Activated CD8-positive, alpha-beta T cell treated with anti-CD3 and anti-CD28 coated beads for 36 hours (primary cell): ENCODE measurements around the gene ASB16. TPM values are rescaled to one million over a fixed set of nuclear protein-coding genes. Genes with fewer than 3 reads are reported as not detected.
A peak's percentile ranks its signal among the peaks of the same experiment; 100 is the strongest.
"Not testable (repeated sequence)": the region's sequence is repeated elsewhere in the genome, so short reads cannot be mapped to it uniquely, and the experiment has no call there.

Source experiments
- ATAC-seq: fragments of 200-7000 bp; cut with Tn5 transposase; one replicate; pipeline ENCODE4 v1.10.0; 2021; ENCODE audit warnings: mild to moderate bottlenecking, moderate library complexity
- CTCF ChIA-PET: fragments of 350-600 bp; sonication (Branson Sonifier 250); formaldehyde crosslinking; loops from one replicate; lab custom pipeline; 2021; ENCODE audit warnings: antibody characterized with exemption; lab: Charles Lee
- POLR2A ChIA-PET: fragments of 350-600 bp; sonication (Branson Sonifier 250); formaldehyde crosslinking; loops from one replicate; lab custom pipeline; 2021; ENCODE audit warnings: antibody characterized with exemption; lab: Charles Lee
- DNase-seq: peaks from one replicate; pipeline ENCODE4 v3.0.0-alpha.2; 2020
- H3K27ac Mint-ChIP-seq: one replicate; pipeline ENCODE4 v1.8.0; 2021; ENCODE audit warnings: mild to moderate bottlenecking, mixed read lengths
- H3K27me3 Mint-ChIP-seq: one replicate; pipeline ENCODE4 v1.8.0; 2021; ENCODE audit warnings: mixed read lengths
- H3K36me3 Mint-ChIP-seq: one replicate; pipeline ENCODE4 v1.8.0; 2021; ENCODE audit warnings: low read depth, mixed read lengths
- H3K4me1 Mint-ChIP-seq: one replicate; pipeline ENCODE4 v1.8.0; 2021; ENCODE audit warnings: low read depth, mixed read lengths
- H3K4me3 Mint-ChIP-seq: one replicate; pipeline ENCODE4 v1.8.0; 2021; ENCODE audit warnings: mild to moderate bottlenecking, moderate library complexity, mixed read lengths
- H3K9me3 Mint-ChIP-seq: one replicate; pipeline ENCODE4 v1.8.0; 2021; ENCODE audit warnings: mixed read lengths
- intact Hi-C: fragments of 100-400 bp; cut with micrococcal nuclease; formaldehyde crosslinking; loops from one replicate; pipeline ENCODE4 v1.10.0; 2022
- total RNA-seq, 2 experiments: library from RNA; stranded (reverse); gene quantifications; one replicate each; pipeline ENCODE4 v1.2.3, GENCODE V29; 2021
- TF ChIP-seq, protein P1 (sequence below): fragments of 200-600 bp; IDR thresholded peaks from one replicate; pipeline ENCODE4 v1.8.0; 2022; ENCODE audit warnings: antibody characterized with exemption, mild to moderate bottlenecking

The ASB16 gene
- total RNA-seq, 2 experiments from 2014 or later = 0.18 to 0.27 TPM

DNA sequence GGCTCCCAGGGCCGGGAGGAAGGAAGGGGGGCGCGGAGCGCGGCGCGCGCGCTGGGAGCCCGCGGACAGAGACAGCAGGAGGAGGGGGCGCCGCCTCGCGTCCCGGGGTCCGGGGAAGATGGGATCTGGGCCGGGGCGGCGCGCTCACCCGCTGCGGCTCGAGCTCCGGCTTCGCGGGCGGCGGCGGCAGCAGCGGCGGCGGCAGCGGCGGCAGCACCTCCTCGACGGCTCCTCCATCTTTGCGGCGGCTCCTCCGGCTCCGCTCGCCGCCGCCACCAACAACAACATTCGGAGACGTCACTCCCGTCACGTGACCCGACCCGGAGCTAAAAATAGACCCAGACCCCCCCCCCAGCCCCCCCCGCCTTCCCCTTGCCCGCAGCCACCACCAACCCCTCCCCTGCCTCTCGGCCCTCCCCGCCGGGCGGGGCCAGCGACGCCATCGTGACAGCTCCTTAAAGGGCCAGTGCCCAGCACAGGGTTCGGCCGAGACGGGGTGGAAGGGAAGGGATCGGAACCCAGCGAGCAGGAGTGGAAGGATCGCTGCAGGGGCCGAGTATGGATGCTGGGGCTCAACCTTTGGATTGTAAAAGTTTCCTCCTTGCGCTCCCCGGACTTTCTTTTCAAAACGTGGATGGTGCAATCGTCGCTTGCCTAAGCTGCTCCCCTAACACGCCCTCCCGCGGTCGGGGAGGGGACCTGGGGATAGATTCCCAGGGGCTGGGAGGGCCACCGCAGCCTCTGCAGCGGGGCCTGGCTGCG lies 47.0 kb upstream of the ASB16 start, which contains the start of gene HDAC5:
TSS of gene HDAC5 (minus strand) at position 286 of the 762 bp plus-strand sequence. CDS start 6,126 bp downstream, outside the sequence.
- ChIA-PET CTCF (interaction anchor here (0.6 to 3.5 kb wide), 15 partner anchors 8 to 207 kb away, joined by 3 to 14 read pairs (median 4); partner anchors contain the start of gene TMUB2), POLR2A (interaction anchor here (0.7 to 2.4 kb wide), 14 partner anchors 10 to 602 kb away, joined by 3 to 12 read pairs (median 4); partner anchors contain the start of gene TMUB2)
- H3K4me1 Mint-ChIP-seq = peaks cover 26% of the 10 kb centered on the region
- ATAC-seq = peak; percentile 97
- H3K4me3 Mint-ChIP-seq = peak within 1 kb of the TSS; percentile 82
- intact Hi-C loops = loop anchor here (10.0 kb wide), 1 partner anchor 49 kb away; the partner anchor contains the start of gene G6PC3
- TF ChIP-seq, protein P1, sequence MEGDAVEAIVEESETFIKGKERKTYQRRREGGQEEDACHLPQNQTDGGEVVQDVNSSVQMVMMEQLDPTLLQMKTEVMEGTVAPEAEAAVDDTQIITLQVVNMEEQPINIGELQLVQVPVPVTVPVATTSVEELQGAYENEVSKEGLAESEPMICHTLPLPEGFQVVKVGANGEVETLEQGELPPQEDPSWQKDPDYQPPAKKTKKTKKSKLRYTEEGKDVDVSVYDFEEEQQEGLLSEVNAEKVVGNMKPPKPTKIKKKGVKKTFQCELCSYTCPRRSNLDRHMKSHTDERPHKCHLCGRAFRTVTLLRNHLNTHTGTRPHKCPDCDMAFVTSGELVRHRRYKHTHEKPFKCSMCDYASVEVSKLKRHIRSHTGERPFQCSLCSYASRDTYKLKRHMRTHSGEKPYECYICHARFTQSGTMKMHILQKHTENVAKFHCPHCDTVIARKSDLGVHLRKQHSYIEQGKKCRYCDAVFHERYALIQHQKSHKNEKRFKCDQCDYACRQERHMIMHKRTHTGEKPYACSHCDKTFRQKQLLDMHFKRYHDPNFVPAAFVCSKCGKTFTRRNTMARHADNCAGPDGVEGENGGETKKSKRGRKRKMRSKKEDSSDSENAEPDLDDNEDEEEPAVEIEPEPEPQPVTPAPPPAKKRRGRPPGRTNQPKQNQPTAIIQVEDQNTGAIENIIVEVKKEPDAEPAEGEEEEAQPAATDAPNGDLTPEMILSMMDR = peak; percentile 50
- H3K27ac Mint-ChIP-seq = peak within 1 kb of the TSS; percentile 96
- no peaks in the 10 kb centered on the region for H3K36me3 Mint-ChIP-seq
- no peaks in the 10 kb centered on the region for H3K9me3 Mint-ChIP-seq
- no peaks in the 10 kb centered on the region for H3K27me3 Mint-ChIP-seq
- peak; percentile 97 for DNase-seq

DNA sequence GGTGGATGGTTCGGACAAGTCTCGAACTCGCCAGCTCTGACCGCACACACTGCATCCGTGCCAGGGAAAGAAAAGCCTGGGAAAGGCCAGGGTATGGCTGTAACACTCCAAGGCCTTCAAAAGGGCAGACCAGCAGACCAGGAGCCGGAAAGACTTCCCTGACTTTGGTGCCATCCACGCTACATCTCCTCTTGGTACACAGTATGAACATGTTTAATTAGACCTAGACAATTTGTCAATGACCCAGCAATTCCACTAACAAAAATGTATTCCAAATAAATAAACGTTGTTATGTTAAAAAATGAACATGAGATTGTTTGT lies 46.4 kb upstream of the ASB16 start:
- DNase-seq = no peak
- ChIA-PET POLR2A (interaction anchor here (0.7 to 2.4 kb wide), 7 partner anchors 13 to 86 kb away, joined by 3 to 12 read pairs (median 4); partner anchors contain the start of gene TMUB2), CTCF (interaction anchor here (0.6 to 3.5 kb wide), 11 partner anchors 9 to 180 kb away, joined by 3 to 14 read pairs (median 4); partner anchors contain the start of gene TMUB2)
- ATAC-seq = no peak
- peaks cover 26% of the 10 kb centered on the region for H3K4me1 Mint-ChIP-seq
- no peaks in the 10 kb centered on the region for H3K36me3 Mint-ChIP-seq
- intact Hi-C loops = loop anchor here (10.0 kb wide), 1 partner anchor 49 kb away; the partner anchor contains the start of gene G6PC3
- peak overlapping the region; percentile 82 for H3K4me3 Mint-ChIP-seq
- no peaks in the 10 kb centered on the region for H3K27me3 Mint-ChIP-seq
- H3K9me3 Mint-ChIP-seq = no peaks in the 10 kb centered on the region
- TF ChIP-seq, protein P1 = no peak
- H3K27ac Mint-ChIP-seq = peak overlapping the region; percentile 96

DNA sequence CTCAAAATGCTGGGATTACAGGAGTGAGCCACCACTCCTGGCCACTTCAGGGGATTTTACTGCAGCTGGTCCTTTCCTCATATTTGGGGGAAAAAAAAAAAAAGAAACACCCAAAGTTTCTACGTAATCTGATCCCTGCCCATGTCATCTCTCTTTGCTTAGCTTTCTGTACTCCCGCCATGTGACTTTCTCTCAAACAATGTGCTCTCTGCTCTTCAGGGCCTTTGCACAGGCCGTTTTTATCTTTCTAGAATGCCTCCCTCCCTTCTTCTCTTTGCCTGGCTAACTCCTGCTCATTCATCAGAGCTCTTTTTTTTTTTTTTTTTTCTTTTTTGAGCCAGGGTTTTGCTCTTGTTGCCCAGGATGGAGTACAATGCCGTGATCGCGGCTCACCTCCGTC lies 42.1 kb upstream of the ASB16 start:
- Mint-ChIP-seq H3K27me3 (no peaks in the 10 kb centered on the region), H3K9me3 (no peaks in the 10 kb centered on the region), H3K4me1 (peaks cover 14% of the 10 kb centered on the region), H3K4me3 (no peak overlapping the region), H3K27ac (no peak overlapping the region), H3K36me3 (no peaks in the 10 kb centered on the region)
- intact Hi-C loops = loop anchor here (10.0 kb wide), 1 partner anchor 54 kb away; the partner anchor contains the start of gene G6PC3
- TF ChIP-seq, protein P1 = no peak
- ATAC-seq (no peak), DNase-seq (no peak)
- POLR2A ChIA-PET = no interaction called here
- CTCF ChIA-PET = interaction anchor here (0.9 to 1.1 kb wide), 2 partner anchors 13 to 40 kb away, joined by 4 read pairs; no protein-coding TSS in a partner anchor

DNA sequence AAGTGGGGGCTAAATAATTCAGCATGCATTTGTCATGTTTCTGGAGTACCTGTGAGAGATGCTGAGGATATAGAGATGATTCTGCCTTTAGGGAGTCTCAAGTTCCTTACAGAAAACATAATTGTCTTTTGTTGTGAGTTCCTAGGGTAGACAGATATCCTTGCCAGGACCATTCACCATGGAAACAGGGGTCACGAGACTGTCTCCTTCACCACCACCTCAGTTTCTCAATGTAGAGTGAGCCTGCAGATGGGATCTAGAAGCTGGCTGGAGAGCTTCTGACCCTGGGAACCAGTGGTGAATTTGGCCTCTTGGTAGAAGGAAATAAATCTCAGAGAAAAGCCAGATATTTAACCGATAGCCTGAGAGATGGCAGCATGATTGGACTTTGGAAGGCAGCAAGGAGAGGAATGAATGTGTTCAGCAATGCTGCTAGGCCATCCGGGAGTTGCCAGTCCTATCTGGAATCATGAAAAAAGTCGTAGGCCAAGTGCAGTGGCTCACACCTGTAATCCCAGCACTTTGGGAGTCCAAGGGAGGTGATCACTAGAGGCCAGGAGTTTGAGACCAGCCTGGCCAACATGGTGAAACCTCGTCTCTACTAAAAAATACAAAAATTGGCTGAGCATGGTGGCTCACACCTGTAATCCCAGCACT lies 39.7 kb upstream of the ASB16 start:
- CTCF ChIA-PET = interaction anchor here (0.8 kb wide), 1 partner anchor 8 kb away, joined by 3 read pairs; no protein-coding TSS in a partner anchor

DNA sequence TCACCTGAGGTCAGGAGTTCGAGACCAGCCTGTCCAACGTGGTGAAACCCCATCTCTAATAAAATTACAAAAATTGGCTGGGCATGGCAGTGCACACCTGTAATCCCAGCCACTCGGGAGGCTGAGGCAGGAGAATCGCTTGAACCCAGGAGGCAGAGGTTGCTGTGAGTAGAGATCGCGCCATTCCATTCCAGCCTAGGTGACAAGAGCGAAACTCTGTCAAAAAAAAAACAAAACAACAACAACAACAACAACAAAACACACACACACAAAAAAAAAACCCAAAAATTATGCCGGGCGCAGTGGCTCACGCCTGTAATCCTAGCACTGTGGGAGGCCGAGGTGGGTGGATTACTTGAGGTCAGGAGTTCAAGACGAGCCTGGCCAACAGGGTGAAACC lies 39.1 kb upstream of the ASB16 start:
- H3K4me3 Mint-ChIP-seq, H3K27me3 Mint-ChIP-seq, ATAC-seq, H3K27ac Mint-ChIP-seq, POLR2A ChIA-PET, H3K4me1 Mint-ChIP-seq, H3K9me3 Mint-ChIP-seq, DNase-seq, H3K36me3 Mint-ChIP-seq, intact Hi-C loops: not testable (repeated sequence)
- CTCF ChIA-PET = interaction anchor here (1.4 to 1.7 kb wide), 2 partner anchors 15 to 19 kb away, joined by 3 to 5 read pairs; no protein-coding TSS in a partner anchor

More for the DNA sequence above, 39.7 kb upstream of the ASB16 start:
- Mint-ChIP-seq H3K9me3 (no peaks in the 10 kb centered on the region), H3K27me3 (no peaks in the 10 kb centered on the region), H3K4me1 (peaks cover 9% of the 10 kb centered on the region), H3K36me3 (no peaks in the 10 kb centered on the region), H3K27ac (no peak overlapping the region), H3K4me3 (no peak overlapping the region)
- ATAC-seq = no peak
- intact Hi-C loops = no loop called here
- TF ChIP-seq, protein P1 = no peak
- POLR2A ChIA-PET = no interaction called here
- DNase-seq = no peak
